PFSK-1 (cell line): ENCODE results near the gene NHLRC1.

ENCODE experiments used
- FOXP2 ChIP-seq: optimal IDR thresholded peaks from 2 replicates; pipeline ENCODE3; 2011; ENCODE audit warnings: borderline replicate concordance, control low read depth, inconsistent platforms; ENCODE audit not compliant: insufficient read depth; ENCODE audit errors: extremely low read length, extremely low read depth
- POLR2AphosphoS5 ChIP-seq: IDR thresholded peaks from 2 replicates; pipeline ENCODE4 v1.6.1; 2012; ENCODE audit warnings: low read depth, mild to moderate bottlenecking, control low read depth, low read length, moderate library complexity
- SIN3A ChIP-seq: IDR thresholded peaks from 2 replicates; pipeline ENCODE4 v1.6.1; 2012; ENCODE audit warnings: mild to moderate bottlenecking, low read length, moderate library complexity, borderline replicate concordance; ENCODE audit not compliant: insufficient read depth
- TAF1 ChIP-seq: IDR thresholded peaks from 2 replicates; pipeline ENCODE4 v1.6.1; 2012; ENCODE audit warnings: low read length, control low read depth, borderline replicate concordance; ENCODE audit not compliant: insufficient read depth
- TF ChIP-seq, protein P1 (sequence below), 2 experiments: IDR thresholded peaks; 2 replicates each; pipeline versions ENCODE4 v1.6.1 to v1.8.0; 2011 to 2012; ENCODE audit warnings: low read depth in 2 of 2, low read length in 2 of 2, control low read depth in 1 of 2, inconsistent platforms in 1 of 2, mild to moderate bottlenecking in 1 of 2, moderate library complexity in 1 of 2; ENCODE audit not compliant: insufficient read depth in 1 of 2

NHLRC1 gene

DNA sequence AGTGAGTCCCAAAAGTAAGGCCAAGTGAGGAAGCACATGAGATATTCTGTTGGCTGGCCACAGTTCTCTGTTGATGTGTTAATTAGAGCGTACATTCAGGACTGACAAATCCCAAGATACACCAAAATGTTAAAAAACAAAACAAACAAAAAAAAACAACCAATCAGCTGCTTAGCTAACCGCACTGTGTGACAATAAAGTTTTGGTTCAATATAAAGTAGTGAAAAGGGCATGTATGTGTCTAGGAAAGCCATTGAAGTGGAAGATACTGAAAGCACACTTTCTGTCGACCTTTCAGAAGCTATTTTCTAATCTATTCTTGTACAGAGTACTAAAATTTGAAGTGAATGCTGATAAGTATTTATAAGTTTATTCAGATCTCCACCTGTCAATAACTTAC lies 26.1 kb downstream of the NHLRC1 start:
- no peak for TF ChIP-seq POLR2AphosphoS5
- TF ChIP-seq, protein P1, sequence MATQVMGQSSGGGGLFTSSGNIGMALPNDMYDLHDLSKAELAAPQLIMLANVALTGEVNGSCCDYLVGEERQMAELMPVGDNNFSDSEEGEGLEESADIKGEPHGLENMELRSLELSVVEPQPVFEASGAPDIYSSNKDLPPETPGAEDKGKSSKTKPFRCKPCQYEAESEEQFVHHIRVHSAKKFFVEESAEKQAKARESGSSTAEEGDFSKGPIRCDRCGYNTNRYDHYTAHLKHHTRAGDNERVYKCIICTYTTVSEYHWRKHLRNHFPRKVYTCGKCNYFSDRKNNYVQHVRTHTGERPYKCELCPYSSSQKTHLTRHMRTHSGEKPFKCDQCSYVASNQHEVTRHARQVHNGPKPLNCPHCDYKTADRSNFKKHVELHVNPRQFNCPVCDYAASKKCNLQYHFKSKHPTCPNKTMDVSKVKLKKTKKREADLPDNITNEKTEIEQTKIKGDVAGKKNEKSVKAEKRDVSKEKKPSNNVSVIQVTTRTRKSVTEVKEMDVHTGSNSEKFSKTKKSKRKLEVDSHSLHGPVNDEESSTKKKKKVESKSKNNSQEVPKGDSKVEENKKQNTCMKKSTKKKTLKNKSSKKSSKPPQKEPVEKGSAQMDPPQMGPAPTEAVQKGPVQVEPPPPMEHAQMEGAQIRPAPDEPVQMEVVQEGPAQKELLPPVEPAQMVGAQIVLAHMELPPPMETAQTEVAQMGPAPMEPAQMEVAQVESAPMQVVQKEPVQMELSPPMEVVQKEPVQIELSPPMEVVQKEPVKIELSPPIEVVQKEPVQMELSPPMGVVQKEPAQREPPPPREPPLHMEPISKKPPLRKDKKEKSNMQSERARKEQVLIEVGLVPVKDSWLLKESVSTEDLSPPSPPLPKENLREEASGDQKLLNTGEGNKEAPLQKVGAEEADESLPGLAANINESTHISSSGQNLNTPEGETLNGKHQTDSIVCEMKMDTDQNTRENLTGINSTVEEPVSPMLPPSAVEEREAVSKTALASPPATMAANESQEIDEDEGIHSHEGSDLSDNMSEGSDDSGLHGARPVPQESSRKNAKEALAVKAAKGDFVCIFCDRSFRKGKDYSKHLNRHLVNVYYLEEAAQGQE (IDR thresholded peaks at IDR 0.05; ENCODE audit: insufficient read depth in 1 of 2, low read depth in 2 of 2, low read length in 2 of 2), result no peak
- TF ChIP-seq SIN3A, result no peak
- TF ChIP-seq TAF1, result no peak
- no peak for TF ChIP-seq FOXP2

DNA sequence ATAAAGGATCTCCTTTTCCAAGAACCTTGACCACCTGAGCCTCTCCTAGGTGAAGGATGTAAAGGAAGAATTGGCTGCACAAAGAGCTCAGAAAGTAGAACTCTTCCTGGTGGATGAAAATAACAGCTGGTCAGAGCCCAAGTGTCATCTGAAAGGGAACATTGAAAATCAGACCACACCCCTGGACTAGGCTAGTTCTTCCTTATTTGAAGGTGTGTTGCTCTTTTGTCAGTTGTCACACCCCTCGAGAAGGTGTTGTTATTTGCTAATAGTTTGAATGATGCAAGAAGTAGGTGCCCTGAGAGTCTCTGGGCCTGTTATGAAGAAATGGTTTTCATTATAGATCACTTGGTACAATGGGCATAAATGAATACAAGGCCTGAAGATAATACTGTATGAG lies 31.1 kb downstream of the NHLRC1 start:
- TF ChIP-seq SIN3A (no peak), TAF1 (no peak), FOXP2 (no peak), POLR2AphosphoS5 (no peak)
- TF ChIP-seq, protein P1 (IDR thresholded peaks at IDR 0.05; ENCODE audit: insufficient read depth in 1 of 2, low read depth in 2 of 2, low read length in 2 of 2), result no peak

DNA sequence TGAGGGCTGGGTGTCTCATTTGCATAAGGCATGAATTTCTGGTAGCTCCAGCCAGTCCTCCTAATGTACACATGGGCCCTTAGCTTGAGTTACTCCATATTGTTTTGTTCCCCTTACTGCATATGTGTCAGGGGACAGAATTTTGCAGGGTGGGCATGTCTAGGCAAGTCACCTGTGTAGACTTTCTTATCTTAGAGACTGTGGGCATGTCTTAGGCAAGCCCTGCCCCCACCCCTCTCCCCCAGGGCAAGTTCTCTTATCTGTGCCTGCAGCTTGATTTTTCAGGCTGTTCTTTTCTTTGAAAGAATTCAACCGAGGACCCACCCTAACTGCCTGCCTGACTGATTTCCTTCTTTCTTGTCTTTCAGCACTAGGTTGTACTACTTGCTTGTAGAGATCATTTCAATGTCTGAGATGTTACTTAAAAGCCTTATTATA lies 32.1 kb downstream of the NHLRC1 start:
- TF ChIP-seq SIN3A (no peak), POLR2AphosphoS5 (no peak), TAF1 (no peak), FOXP2 (no peak)
- TF ChIP-seq, protein P1 (IDR thresholded peaks at IDR 0.05; ENCODE audit: insufficient read depth in 1 of 2, low read depth in 2 of 2, low read length in 2 of 2), result no peak

DNA sequence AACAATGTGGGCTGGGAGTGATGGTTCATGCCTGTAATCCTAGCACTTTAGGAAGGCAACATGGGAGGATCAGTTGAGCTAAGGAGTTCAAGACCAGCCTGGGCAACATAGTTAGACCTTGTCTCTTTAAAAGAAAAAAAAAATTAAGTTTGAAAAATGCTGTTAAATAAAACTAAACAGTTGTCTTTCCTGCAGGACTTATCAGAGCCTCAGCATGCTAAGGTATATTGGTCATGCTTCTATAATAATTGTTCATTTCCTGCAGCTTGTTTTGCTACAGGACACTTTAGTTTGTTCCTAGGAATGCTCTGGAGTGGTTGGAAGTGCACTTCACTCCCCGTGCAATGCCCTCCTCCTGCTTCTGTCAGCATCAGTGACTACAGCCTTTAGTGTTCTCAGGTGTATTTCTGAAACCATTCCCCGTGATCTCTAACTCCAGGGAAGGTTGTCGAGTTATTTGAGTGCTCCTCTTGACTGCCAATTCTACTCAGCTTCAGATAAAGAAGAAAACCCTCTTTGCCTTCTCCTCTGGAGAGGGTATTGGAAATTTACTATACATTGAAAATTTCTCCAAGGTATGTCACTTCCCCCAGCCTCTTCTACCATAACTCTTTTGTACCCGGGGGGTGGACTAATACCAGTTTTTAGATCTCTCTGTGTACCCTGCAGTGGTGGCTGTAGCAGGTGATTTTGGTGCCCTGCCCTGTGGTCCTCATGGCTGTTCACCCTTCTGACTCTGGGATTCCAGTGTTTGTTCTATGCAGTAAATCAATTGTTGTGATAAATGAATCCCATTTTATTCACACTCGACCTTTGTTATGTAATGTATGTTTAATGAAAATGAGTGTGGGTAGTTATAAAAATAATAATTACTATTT lies 33.8 kb downstream of the NHLRC1 start:
- TF ChIP-seq POLR2AphosphoS5 (no peak), FOXP2 (no peak), TAF1 (no peak), SIN3A (no peak)
- TF ChIP-seq, protein P1 (IDR thresholded peaks at IDR 0.05; ENCODE audit: insufficient read depth in 1 of 2, low read depth in 2 of 2, low read length in 2 of 2), result no peak
